GM12801 (cell line): ENCODE results near the gene IMP3.

Experiments used
- TF ChIP-seq, protein P1 (sequence below): IDR thresholded peaks from one replicate; pipeline ENCODE4 v1.5.1; 2011; ENCODE audit warnings: control low read depth; ENCODE audit not compliant: insufficient read length; ENCODE audit errors: extremely low read depth

The IMP3 gene

DNA sequence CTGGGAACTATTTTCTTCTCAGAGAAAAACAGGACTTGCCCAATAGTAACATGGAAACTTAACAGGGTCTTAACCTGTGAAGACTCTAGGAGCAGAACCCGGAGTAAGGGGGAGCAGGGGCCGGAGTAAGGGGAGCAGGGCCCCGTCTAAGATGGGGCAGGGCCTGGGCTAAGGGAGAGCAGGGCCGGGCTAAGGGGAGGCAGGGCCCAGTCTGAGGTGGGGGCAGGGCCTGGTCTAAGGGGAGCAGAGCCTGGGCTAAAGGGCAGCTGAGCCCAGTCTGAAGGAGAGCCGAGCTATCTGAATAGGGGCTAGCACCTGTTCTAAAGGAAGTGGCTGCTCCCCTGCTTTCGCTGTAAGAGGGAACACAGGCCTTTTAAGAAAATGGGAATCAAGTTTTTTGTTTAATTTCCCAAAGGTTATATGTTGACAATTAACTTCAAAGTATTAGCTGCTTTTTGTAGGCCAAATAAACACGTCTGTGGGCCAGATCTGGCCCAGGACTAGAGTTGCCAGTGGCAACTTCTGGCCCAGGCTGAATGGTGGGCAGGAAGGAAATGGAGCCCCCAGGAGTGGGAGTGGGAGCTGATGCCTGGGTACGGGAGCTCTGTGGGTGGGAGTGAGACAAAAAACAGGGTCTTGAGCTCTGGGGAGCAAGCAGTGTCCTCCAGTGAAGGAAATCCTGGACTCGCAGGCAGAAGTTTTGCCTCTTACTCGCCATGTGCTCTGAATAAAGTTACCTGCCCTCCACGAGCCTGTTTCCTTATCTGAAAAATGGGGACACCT, 40.2 kb upstream of the IMP3 start:
- TF ChIP-seq, protein P1, sequence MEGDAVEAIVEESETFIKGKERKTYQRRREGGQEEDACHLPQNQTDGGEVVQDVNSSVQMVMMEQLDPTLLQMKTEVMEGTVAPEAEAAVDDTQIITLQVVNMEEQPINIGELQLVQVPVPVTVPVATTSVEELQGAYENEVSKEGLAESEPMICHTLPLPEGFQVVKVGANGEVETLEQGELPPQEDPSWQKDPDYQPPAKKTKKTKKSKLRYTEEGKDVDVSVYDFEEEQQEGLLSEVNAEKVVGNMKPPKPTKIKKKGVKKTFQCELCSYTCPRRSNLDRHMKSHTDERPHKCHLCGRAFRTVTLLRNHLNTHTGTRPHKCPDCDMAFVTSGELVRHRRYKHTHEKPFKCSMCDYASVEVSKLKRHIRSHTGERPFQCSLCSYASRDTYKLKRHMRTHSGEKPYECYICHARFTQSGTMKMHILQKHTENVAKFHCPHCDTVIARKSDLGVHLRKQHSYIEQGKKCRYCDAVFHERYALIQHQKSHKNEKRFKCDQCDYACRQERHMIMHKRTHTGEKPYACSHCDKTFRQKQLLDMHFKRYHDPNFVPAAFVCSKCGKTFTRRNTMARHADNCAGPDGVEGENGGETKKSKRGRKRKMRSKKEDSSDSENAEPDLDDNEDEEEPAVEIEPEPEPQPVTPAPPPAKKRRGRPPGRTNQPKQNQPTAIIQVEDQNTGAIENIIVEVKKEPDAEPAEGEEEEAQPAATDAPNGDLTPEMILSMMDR: no peak

DNA sequence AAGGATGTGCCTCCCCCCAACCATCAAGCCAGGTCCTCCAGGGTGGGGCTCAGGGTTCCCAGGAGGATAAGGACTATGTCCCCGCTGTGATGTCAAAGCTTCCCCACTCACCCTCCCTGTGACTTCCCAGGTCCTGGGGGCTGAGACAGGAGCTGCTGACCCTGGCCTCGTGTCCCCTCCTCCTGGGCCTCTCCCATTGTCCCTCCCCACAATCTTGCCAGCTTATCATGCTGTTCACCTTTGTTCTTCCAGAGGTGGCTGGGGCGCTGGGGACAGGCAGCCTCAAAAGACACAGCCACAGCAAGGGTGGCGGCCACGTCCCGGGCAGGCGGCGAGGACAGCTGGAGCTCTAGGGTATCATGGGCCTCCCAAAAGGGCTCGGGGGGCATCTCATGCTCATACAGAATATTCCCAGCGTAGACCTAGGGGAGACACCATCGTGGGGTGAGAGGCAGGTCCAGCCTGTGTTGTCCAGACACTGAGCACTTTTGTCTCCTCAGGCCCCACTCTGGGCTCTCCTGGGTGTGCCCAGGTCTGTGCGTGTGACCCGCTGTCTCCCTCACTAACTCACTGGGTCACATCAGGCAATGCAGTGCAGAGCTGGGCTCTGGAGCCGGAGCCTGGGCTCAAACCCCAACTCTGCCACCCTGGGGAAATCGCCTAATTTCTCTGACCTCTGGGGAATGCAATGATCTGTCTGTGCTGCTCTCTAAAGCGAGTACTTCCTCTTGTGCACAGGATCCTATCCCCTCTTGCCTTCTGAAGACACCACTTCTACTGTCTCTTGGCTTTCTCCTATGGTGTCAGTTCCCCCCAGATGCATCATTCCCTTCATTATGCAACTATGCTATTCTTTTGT, 37.7 kb upstream of the IMP3 start:
- TF ChIP-seq, protein P1: no peak

DNA sequence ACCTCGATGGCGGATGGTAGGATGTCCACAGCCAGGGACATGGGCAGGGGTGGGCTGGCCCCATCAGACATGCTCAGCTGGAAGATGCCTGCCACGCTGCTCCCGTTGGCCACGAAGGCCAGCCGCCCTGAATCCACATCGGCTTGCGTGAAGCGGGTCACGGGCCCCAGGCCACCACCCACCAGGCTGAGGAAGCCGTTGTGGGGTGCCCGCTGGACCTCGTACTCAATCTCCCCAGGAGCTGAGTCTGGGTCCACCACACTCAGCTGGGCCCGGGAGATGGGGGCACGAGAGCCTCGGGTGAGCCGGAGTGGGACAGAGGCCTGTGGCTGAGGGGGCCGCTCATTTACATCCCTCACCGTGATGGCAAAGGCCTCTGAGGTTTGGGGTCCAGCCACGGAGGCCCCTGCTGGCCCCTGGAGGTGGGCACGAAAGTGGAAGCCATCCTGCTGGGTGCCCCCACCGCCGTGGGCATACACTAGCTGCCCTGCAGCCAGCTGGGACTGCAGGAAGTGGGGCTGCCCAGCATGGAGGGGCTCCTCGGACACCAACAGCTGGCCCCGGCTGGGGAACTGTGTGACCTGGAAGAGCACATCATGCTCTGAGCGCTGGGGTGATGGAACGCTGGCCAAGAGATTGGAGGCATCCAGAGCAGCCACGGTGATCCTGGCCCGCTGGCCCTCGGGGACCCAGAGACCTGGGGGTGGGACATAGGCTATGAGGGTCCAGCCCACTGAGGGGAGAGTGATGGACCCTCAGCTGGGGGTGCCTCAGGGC, 36.9 kb upstream of the IMP3 start:
- TF ChIP-seq, protein P1: no peak

DNA sequence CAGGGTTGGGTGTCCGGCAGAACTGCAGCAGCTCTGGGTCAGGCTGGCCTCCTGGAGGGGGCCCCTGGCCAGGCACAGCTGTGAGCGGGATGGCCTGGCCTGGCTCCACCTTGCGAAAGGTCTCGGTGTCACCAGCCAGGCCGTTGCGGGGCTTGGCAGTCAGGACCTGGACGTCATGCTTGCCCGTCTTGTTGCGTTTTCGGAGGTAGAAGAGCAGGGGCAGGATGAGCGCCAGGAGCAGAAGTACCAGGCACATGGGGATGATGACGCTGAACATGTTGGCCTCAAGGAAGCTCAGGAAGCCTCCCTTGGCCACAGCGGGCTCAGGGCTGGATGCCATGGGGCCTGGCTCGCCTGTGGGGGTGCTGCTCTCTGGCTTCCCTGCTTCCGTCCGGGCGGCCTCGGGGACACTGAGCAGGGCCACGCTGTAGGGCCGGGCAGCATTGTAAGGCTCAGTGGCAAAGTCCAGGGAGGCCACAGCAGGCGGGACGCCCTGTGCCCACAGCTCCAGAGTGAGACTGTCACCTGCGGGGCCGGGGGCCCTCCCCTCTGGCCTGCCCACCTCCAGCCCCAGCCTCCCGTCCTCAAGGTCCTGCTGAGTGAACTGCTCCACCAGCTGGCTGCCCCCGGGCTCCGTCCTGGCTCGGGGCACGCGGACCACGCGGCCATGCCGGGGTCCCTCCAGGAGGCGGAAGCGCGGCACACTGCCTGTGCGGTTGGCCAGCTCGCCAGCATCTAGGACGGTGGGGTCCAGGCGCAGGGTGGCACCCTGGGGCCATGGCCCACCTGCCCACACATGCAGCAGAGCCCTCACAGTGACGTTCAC, 35.8 kb upstream of the IMP3 start:
- TF ChIP-seq, protein P1: no peak

DNA sequence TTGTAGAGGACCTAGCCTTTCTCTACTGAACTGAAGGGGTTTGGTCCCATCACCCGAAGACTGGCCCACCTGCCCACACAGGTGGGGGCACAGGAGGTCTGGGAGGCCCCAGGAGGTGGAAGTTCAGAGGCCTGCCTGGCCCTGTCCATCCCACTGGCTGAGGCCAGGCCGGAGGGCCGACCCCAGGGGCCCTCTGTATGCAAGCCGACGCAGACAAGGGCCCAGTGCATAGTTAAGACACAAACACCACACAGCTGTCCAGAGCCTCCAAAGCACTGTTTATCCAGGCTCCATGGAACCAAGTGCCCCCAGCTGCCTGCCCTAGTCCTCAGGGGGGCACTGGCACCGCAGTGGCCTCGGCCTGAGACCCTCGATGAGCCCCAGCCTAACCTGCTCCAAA, 34.3 kb upstream of the IMP3 start:
- TF ChIP-seq, protein P1: no peak

DNA sequence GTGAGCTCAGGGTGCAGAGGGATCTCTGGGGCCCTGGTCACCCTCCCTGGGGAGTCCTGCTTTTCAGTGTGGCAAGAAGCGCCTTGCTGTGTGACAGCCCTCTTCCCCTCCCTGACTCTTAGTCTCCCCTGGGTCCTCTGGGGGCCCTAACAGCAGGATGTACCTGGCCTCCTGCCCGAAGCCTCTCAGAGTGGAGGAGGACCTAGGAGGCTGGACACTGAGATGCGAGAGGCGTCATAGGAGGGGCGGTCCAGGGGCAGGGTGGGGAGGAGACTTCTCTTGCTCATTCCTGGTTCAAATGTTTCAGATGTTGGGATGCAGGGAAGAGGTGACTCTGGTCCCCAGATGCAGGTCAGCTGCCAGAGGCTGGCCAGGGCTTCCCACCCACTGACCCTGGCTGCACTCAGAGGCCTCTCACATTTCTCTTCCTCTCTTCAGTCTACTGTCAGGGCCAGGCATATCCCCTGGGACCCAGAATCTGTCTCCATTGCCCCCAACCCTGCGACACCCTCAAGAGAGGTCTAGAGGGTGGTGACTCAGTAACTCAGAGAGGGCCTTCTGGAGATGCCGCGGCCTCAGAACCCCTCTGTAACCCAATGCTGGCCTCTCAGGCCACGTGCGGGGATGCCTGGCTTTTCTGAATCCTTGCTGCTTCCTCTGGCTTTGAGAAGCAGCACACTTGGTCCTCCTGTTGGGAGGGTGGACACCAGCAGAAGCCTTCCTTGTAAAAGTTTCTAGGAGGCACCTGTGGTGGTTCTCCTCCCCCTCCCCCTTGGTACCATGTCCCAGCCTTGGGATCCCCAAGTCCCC, 33.6 kb upstream of the IMP3 start:
- TF ChIP-seq, protein P1: no peak
